GM12878 (cell line): Measurements from ENCODE around the gene TTYH3. TPM values are rescaled to one million over a fixed set of nuclear protein-coding genes. Genes with fewer than 3 reads are reported as not detected.

Experiments
- ATAC-seq: fragments of 200-7000 bp; cut with Tn5 transposase; 3 replicates; pipeline ENCODE4 v1.9.1; 2020; ENCODE audit warnings: mild to moderate bottlenecking, moderate library complexity
- BruUV-seq: library from RNA; stranded (reverse); fragments of 400-500 nt; replicated peaks from 2 replicates; lab custom pipeline; 2021; lab: Mats Ljungman, UMichigan
- CTCF ChIA-PET: fragments of 300-600 bp; sonication (Branson Sonifier 250); formaldehyde crosslinking; extraction: SDS; loops from one replicate; lab custom pipeline; 2021; ENCODE audit warnings: inconsistent platforms; lab: Yijun Ruan, JAX
- POLR2A ChIA-PET: fragments of 350-600 bp; formaldehyde crosslinking; extraction: SDS; loops from one replicate; lab custom pipeline; 2021; ENCODE audit warnings: inconsistent platforms; lab: Charles Lee
- RAD21 ChIA-PET: fragments of 300-600 bp; sonication (Branson Sonifier 250); formaldehyde crosslinking; loops from one replicate; lab custom pipeline; 2023; ENCODE audit warnings: antibody characterized with exemption; ENCODE audit not compliant: unreplicated experiment; lab: Charles Lee
- SMC1A ChIA-PET: fragments of 300-600 bp; sonication (Branson Sonifier 250); formaldehyde crosslinking; loops from one replicate; lab custom pipeline; 2023; ENCODE audit not compliant: unreplicated experiment, uncharacterized antibody; lab: Charles Lee
- DNase-seq: peaks from one replicate; pipeline ENCODE4 v3.0.0-alpha.2; 2011; ENCODE audit warnings: low read depth, low spot score
- FAIRE-seq: peaks from 3 replicates; lab custom pipeline; 2011; peaks lifted over from hg19 to GRCh38; lab: Jason Lieb, UNC
- H2AFZ ChIP-seq: 2 replicates; pipeline ENCODE4 v1.6.0; 2011; ENCODE audit warnings: low read depth, low read length, control low read depth; ENCODE audit not compliant: control insufficient read depth
- H3K27ac ChIP-seq: 2 replicates; pipeline ENCODE4 v1.5.1; 2011; ENCODE audit warnings: control low read depth; ENCODE audit not compliant: control insufficient read depth, insufficient read depth
- H3K27me3 ChIP-seq, 2 experiments: replicated peaks in 1 of 2; 2 replicates each; pipeline versions ENCODE4 v1.6.0 to v1.6.1; 2011; ENCODE audit warnings: low read length in 1 of 2; ENCODE audit not compliant: control insufficient read depth in 2 of 2, insufficient read depth in 2 of 2
- H3K36me3 ChIP-seq, 2 experiments: 2 replicates each; pipeline ENCODE4 v1.5.1; 2011; ENCODE audit warnings: low read length in 1 of 2; ENCODE audit not compliant: control insufficient read depth in 2 of 2, insufficient read depth in 2 of 2
- H3K4me1 ChIP-seq: 2 replicates; pipeline ENCODE4 v1.6.1; 2011; ENCODE audit warnings: mild to moderate bottlenecking, low read length, moderate library complexity, mixed read lengths; ENCODE audit not compliant: control insufficient read depth, insufficient read depth
- H3K4me2 ChIP-seq: 2 replicates; pipeline ENCODE4 v1.6.0; 2011; ENCODE audit warnings: control low read depth; ENCODE audit not compliant: control insufficient read depth, insufficient read depth
- H3K4me3 ChIP-seq: fragments of 200-600 bp; sonication (generic); 2 replicates; pipeline ENCODE4 v1.5.1; 2016
- H3K79me2 ChIP-seq: 2 replicates; pipeline ENCODE4 v1.6.0; 2011; ENCODE audit warnings: low read length; ENCODE audit not compliant: control insufficient read depth, insufficient read depth
- H3K9ac ChIP-seq: 2 replicates; pipeline ENCODE4 v1.8.0; 2011; ENCODE audit warnings: low read length, control low read depth, mixed read lengths; ENCODE audit not compliant: control insufficient read depth, insufficient read depth
- H3K9me3 ChIP-seq: replicated peaks from 3 replicates; pipeline ENCODE4 v1.5.1; 2011; ENCODE audit warnings: mild to moderate bottlenecking, low read length; ENCODE audit not compliant: control insufficient read depth, insufficient read depth
- H4K20me1 ChIP-seq: 2 replicates; pipeline ENCODE4 v1.6.0; 2011; ENCODE audit not compliant: control insufficient read depth, insufficient read depth
- BMI1 ChIP-seq: fragments of 450-650 bp; IDR thresholded peaks from 2 replicates; pipeline ENCODE4 v1.6.1; 2016; ENCODE audit warnings: mild to moderate bottlenecking, moderate library complexity, borderline replicate concordance
- CREM ChIP-seq: IDR thresholded peaks from 2 replicates; pipeline ENCODE4 v1.6.1; 2014; ENCODE audit warnings: antibody characterized with exemption, low read depth
- FOS ChIP-seq: IDR thresholded peaks from 3 replicates; pipeline ENCODE4 v1.6.1; 2011; ENCODE audit warnings: borderline replicate concordance; ENCODE audit not compliant: insufficient read length; ENCODE audit errors: extremely low read depth
- GATAD2B ChIP-seq: fragments of 450-650 bp; conservative IDR thresholded peaks from 2 replicates; pipeline ENCODE4 v1.6.1; 2017; ENCODE audit warnings: low read depth, mild to moderate bottlenecking, moderate library complexity
- HDAC6 ChIP-seq: fragments of 200-600 bp; sonication (generic); IDR thresholded peaks from one replicate; pipeline ENCODE4 v1.8.0; 2017; ENCODE audit warnings: antibody characterized with exemption; ENCODE audit not compliant: unreplicated experiment
- JUNB ChIP-seq: IDR thresholded peaks from 2 replicates; pipeline ENCODE4 v1.6.1; 2016; ENCODE audit warnings: antibody characterized with exemption, mild to moderate bottlenecking
- MLLT1 ChIP-seq: fragments of 450-650 bp; IDR thresholded peaks from 2 replicates; pipeline ENCODE4 v1.6.1; 2016; ENCODE audit warnings: mild to moderate bottlenecking
- NBN ChIP-seq: fragments of 450-650 bp; IDR thresholded peaks from 2 replicates; pipeline ENCODE4 v1.6.1; 2016
- NFYA ChIP-seq: IDR thresholded peaks from 2 replicates; pipeline ENCODE4 v1.6.1; 2011; ENCODE audit warnings: low read depth, mild to moderate bottlenecking, low read length, improper control_type of control experiment, borderline replicate concordance
- RELA ChIP-seq: fragments of 450-650 bp; IDR thresholded peaks from 2 replicates; pipeline ENCODE4 v1.8.0; 2014; ENCODE audit warnings: borderline replicate concordance; ENCODE audit not compliant: partially characterized antibody
- REST ChIP-seq: IDR thresholded peaks from 2 replicates; pipeline ENCODE4 v1.6.1; 2012; ENCODE audit warnings: mild to moderate bottlenecking, low read depth, low read length
- SMAD1 ChIP-seq: fragments of 450-650 bp; IDR thresholded peaks from 2 replicates; pipeline ENCODE4 v1.6.1; 2018; ENCODE audit warnings: mild to moderate bottlenecking, low read depth; ENCODE audit not compliant: partially characterized antibody
- SP1 ChIP-seq: IDR thresholded peaks from one replicate; pipeline ENCODE4 v1.6.1; 2011; ENCODE audit warnings: low read depth, low read length
- STAT3 ChIP-seq: IDR thresholded peaks from 2 replicates; pipeline ENCODE4 v1.6.1; 2011; ENCODE audit warnings: low read depth, low read length, improper control_type of control experiment
- TAF1 ChIP-seq: IDR thresholded peaks from 2 replicates; pipeline ENCODE4 v1.6.1; 2011; ENCODE audit warnings: mild to moderate bottlenecking, low read depth, low read length, borderline replicate concordance
- ZNF384 ChIP-seq: IDR thresholded peaks from 2 replicates; pipeline ENCODE4 v1.6.1; 2012; ENCODE audit warnings: low read depth, mild to moderate bottlenecking, low read length, improper control_type of control experiment, borderline replicate concordance
- WGBS: methylation state at CpG from one replicate; pipeline ENCODE4 v1.1.6; 2016; ENCODE audit warnings: low lambda C conversion rate; ENCODE audit not compliant: insufficient replicate concordance, insufficient coverage; ENCODE audit errors: missing lambda C conversion rate; 5-methylcytosine and 5-hydroxymethylcytosine counted together
- in situ Hi-C: fragments of 300-500 bp; cut with MboI; formaldehyde crosslinking; loops from 9 replicates; pipeline ENCODE4 v1.14.3; 2018; ENCODE audit warnings: mixed read lengths
- intact Hi-C: fragments of 100-400 bp; cut with micrococcal nuclease; formaldehyde crosslinking; loops from one replicate; pipeline ENCODE4 v1.14.2; 2022; ENCODE audit not compliant: unreplicated experiment
- polyA plus RNA-seq, 11 experiments: library from polyadenylated mRNA; depleted of rRNA in 4 of 11; unstranded in 6 of 11; stranded (reverse) in 5 of 11; fragments of >200 nt; fragmentation: Nextera tagmentation in 4 of 11; fragmentation: Illumina TruSeq in 1 of 11; extraction: Ambion mirVana in 4 of 11; extraction: Trizol in 1 of 11; gene quantifications; 1 replicate in 1 of 11; 2 replicates in 10 of 11; pipeline versions ENCODE4 v1.2.1 to v1.2.3, GENCODE V29; 2011 to 2016; ENCODE audit warnings: inconsistent platforms in 2 of 11, missing spikeins in 2 of 11, low read depth in 1 of 11
- total RNA-seq, 4 experiments: library from RNA; depleted of rRNA in 3 of 4; stranded (reverse); fragments of >200 nt in 3 of 4; fragmentation: Illumina TruSeq in 1 of 4; extraction: Trizol in 1 of 4; gene quantifications; 2 replicates each; pipeline versions ENCODE4 v1.2.1 to v1.2.3, GENCODE V29; 2013 to 2021

Gene TTYH3
- total and polyA plus RNA-seq, 10 of the 15 experiments (the other 5 are each of a cell fraction or from before 2014, with no cell fraction given), result 0.79 to 71.4 (median 10.5) TPM

- H3K79me2 ChIP-seq, result no peaks in the 10 kb centered on the region
- H2AFZ ChIP-seq, result no peak overlapping the region
- DNase-seq (no peak), FAIRE-seq (no peak), ATAC-seq (no peak)
- H3K27ac ChIP-seq, result no peak overlapping the region
- intact Hi-C loops (loop anchor here (5.0 kb wide), 1 partner anchor 103 kb away; no protein-coding TSS in a partner anchor), in situ Hi-C loops (no loop called here)
- H4K20me1 ChIP-seq, result no peaks in the 10 kb centered on the region
- no peaks in the 10 kb centered on the region for H3K36me3 ChIP-seq
- SMC1A ChIA-PET, result interaction anchor here (0.6 to 6.3 kb wide), 8 partner anchors 11 to 194 kb away, joined by 3 to 113 read pairs (median 4); no protein-coding TSS in a partner anchor
- no peak overlapping the region for H3K4me3 ChIP-seq
- POLR2A ChIA-PET, result interaction anchor here (1.8 kb wide), 1 partner anchor 40 kb away, joined by 18 read pairs; no protein-coding TSS in a partner anchor
- H3K9ac ChIP-seq, result no peak overlapping the region
- CTCF ChIA-PET, result interaction anchor here (0.7 to 6.3 kb wide), 15 partner anchors 12 to 197 kb away, joined by 3 to 154 read pairs (median 4); no protein-coding TSS in a partner anchor
- H3K4me1 ChIP-seq, result peaks cover 4% of the 10 kb centered on the region; the same call in 1 of the 2 replicates
- H3K27me3 ChIP-seq, result no peaks in the 10 kb centered on the region
- no peak overlapping the region for H3K4me2 ChIP-seq
- no peaks in the 10 kb centered on the region; the same call in 2 of the 3 replicates for H3K9me3 ChIP-seq
- 50% methylated on average over 12 of the region's 13 CpGs for WGBS
- RAD21 ChIA-PET, result interaction anchor here (1.0 to 6.8 kb wide), 11 partner anchors 10 to 219 kb away, joined by 3 to 89 read pairs (median 6); no protein-coding TSS in a partner anchor
- no TSS peak for BruUV-seq
- TF ChIP-seq SMAD1, result no peak
- no peak for TF ChIP-seq CREM
- no peak for TF ChIP-seq SP1
- TF ChIP-seq RELA, result no peak
- TF ChIP-seq REST, result no peak
- TF ChIP-seq HDAC6, result no peak
- no peak for TF ChIP-seq NBN
- no peak for TF ChIP-seq GATAD2B
- TF ChIP-seq STAT3, result no peak
- TF ChIP-seq NFYA, result no peak
- no peak for TF ChIP-seq ZNF384
- TF ChIP-seq BMI1, result no peak
- no peak for TF ChIP-seq JUNB
- TF ChIP-seq MLLT1, result no peak
- TF ChIP-seq FOS, result no peak
- TF ChIP-seq TAF1, result no peak
Measured at GRCh38 chr7:2670171-2670570, 38.4 kb downstream of the TTYH3 start.
